KG1 (cell line): ENCODE measurements around the gene DVL3.

Experiments used
- DNase-seq: peaks from one replicate; lab custom pipeline; 2025; lab: John Stamatoyannopoulos, UW

DVL3 gene

DNA sequence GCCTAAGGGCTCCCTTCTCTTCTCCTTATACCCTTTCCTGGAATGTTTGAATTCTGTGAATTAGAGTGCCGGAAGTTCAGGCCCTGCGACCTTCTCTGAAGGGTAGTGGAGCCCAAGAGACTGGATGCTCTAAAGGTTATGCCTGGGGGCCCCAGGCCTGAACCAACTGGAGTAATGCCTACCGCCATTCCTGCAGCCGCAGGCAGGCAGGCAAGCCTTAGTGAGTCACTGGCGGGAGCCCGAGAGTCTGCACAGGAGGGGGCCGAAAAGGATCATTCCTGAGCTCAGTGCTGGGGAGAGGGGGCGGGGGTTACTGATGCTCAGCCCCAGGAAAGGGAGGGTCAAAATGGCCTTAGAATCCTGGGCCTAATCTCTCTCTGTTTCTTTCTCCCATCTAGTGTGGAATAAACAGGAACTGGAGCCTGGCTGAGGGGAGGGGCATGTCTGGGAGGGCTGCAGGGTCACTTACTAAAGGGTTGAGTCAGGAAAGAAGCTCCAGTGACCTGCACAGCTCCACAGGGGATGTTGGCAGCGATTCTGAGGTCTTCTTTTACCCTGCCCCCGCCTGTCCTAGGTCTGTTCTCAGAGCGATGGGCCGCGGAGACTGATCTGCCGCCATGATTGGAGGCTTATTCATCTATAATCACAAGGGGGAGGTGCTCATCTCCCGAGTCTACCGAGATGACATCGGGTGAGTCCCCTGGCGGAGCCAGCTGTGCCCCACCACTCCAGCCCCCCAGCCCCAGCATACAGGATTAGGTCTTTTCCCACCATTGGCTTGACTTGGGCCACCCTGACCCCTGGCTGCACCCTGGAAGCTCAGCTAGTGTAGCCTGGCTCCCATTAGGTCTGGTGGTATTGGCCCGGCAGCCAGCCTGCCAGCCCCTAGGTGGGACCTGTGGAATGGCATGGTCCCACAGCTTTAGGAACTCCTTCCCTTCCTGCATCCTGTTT is 21.5 kb downstream of the DVL3 start:
- no peak for DNase-seq

- no peak for DNase-seq
These were observed 22.2 kb downstream of the DVL3 start for GRCh38 chr3:184177331-184177731.

DNA sequence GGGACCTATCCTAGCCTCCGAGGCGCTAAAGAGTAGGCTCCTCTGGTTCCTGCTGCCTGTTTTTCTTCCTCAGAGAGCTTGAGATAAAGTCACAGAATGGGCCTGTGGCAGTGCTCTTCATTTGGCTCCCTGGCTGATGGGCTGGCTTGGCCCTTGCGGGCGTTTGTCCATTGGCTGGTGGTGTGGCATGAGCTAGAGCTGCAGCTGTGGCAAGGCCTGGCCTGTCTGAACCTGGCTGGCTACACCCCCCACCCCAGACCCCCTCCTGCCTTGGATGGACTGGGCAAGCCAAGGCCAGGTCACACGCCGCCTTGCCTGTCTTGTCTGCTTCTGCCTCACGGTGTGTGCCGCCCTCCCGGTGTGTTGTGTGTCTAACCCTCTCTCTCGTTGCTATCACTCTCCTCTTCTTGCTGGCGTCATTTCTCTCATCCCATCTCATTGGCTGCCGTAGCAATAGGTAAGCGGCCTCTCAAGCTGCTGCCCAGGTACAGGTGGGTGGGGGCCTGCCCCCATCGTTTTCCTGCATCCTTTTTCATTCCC is 22.7 kb downstream of the DVL3 start:
- DNase-seq: no peak

GRCh38 chr3:184178521-184179138 is 23.5 kb downstream of the DVL3 start:
- no peak for DNase-seq

DNA sequence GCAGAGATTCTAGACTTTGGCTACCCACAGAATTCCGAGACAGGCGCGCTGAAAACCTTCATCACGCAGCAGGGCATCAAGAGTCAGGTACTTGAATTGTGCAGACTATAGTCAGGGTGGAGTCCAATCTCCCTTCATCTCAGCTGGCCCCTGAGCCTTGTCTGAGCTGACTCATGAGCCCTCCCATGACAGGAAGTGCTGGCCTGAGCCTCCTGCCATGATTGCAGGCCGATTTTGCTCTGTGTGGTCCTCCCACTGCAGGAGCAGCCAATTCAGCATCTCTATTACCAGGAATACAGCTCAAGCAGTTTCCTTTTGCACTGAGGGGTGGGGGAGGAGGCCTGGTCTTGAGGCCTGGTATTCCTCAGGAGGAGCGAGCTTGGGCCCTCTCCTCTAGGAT is 25.0 kb downstream of the DVL3 start:
- no peak for DNase-seq

- no peak for DNase-seq
These were observed 26.4 kb downstream of the DVL3 start for GRCh38 chr3:184181596-184181995.

DNA sequence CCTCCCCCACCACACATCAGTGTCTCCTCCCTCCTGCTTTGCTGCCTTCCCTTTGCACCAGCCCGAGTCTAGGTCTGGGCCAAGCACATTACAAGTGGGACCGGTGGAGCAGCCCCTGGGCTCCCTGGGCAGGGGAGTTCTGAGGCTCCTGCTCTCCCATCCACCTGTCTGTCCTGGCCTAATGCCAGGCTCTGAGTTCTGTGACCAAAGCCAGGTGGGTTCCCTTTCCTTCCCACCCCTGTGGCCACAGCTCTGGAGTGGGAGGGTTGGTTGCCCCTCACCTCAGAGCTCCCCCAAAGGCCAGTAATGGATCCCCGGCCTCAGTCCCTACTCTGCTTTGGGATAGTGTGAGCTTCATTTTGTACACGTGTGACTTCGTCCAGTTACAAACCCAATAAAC is 28.5 kb downstream of the DVL3 start:
- DNase-seq: no peak

- no peak for DNase-seq
These were observed 29.5 kb downstream of the DVL3 start for GRCh38 chr3:184184546-184185230.

- DNase-seq: peak; percentile 98
These were observed 30.4 kb downstream of the DVL3 start for GRCh38 chr3:184185461-184186183.

DNA sequence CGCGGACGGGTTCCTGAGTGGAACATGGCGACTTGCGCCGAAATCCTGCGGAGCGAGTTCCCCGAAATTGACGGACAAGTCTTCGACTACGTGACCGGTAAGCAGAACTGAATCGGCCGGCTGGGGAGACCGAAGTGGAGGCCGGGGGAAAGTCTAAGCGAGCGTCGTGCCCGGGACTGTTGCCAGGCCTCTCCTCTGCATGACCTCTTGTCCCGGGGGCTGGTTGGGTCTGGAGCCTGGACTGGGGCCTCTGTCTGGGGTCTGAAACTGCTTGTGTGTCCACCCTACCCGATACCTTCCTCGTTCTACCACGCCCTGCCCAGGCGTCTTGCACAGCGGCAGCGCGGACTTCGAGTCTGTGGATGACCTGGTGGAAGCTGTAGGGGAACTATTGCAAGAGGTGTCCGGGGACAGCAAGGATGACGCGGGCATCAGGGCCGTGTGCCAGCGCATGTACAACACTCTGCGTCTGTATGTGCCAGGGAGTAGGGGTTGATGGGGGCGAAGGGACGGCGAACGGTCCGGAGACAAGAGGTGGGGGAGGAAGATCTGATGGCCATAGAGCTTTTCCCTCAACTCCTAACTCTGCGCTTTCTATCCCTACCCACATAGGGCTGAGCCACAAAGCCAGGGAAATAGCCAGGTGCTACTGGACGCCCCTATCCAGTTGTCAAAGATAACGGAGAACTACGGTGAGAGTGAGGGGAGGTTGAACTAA is 31.2 kb downstream of the DVL3 start, which contains the start of gene ABCF3:
Gene ABCF3, plus strand, starts transcription at position 16 of the 718 bp plus-strand sequence. Its CDS starts 9 bp downstream, at position 25.
- DNase-seq: no peak

DNA sequence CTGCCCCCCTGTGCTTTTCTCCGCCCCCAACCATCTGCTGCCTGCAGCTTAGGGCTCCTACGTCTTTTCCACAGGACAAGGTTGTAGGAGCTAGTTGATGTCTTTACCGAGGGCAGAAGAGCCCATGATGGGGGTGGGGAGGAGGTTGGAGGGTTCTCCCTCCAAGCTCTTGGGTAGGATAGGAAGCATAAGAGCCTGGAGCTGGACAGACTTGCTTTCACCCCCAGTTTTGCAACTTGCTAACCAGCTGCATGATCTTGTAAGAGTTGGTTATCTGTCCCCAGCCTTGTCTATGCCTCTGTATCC is 31.7 kb downstream of the DVL3 start:
- DNase-seq: no peak

DNA sequence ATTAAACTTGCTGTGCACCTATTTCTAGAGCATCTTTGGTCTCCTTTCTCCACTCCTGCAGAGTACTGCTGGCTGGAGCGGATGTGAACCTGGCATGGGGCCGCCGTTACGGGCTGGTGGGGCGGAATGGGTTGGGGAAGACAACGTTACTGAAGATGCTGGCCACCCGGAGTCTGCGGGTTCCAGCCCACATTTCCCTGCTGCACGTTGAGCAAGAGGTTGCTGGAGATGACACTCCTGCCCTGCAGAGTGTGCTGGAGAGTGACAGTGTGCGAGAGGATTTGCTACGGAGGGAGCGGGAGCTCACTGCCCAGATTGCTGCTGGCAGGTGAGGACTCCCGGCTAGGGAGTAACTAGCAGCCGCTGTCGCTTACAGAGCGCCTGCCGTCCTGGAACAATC is 32.9 kb downstream of the DVL3 start:
- DNase-seq: no peak

DNA sequence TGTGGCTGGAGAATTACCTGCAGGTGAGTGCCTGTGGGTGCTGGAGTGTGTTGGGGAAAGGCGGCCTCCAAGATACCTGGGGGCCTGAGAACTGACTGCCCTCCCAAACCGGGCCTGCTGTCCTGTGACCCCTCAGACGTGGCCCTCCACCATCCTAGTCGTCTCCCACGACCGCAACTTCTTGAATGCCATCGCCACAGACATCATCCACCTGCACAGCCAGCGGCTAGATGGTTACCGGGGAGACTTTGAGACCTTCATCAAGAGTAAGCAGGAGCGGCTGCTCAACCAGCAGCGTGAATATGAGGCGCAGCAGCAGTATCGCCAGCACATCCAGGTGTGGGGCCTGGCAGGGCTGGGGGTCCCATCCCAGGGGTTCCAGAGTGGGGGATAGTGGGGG is 34.2 kb downstream of the DVL3 start:
- DNase-seq: no peak

- DNase-seq: no peak
These were observed 37.7 kb downstream of the DVL3 start for GRCh38 chr3:184192889-184193288.

- DNase-seq: no peak
These were observed 38.9 kb downstream of the DVL3 start for GRCh38 chr3:184193991-184194539.

GRCh38 chr3:184196536-184196935 is 41.4 kb downstream of the DVL3 start:
- no peak for DNase-seq

DNA sequence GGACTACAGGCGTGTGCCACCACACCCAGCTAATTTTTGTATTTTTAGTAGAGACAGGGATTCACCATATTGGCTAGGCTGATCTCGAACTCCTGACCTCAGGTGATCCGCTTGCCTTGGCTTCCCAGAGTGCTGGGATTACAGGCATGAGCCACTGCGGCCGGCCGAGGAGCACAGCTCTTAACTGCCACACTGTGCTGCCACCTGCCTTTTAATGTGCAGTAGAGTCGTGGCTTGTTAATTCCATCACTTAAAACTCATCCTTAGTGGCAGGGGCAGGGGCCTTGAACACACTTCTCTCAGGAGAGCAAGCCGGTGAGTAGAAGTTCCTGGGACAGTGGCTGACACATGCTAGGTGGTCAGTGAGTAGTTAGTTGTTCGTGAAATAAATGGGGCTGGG is 43.3 kb downstream of the DVL3 start:
- DNase-seq: no peak

DNA sequence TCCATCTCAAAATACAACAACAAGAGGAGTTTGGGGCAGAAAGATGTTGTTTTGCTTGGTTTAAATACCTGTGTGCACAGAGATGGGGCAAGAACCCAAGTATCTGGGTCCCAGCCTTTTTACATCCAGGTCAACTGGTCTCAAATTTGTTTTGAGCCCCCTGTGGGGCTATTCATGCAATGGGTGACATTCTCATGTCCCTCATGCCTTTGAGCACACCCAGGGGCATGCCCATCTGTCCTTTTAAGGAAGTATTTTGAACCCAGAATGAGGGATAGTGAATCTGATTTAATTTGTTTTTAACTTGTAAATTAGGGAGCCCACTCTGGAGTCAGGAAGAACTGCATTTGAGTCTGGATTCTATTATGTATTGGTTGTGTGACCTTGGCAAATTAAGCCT is 45.6 kb downstream of the DVL3 start:
- no peak for DNase-seq

- no peak for DNase-seq
These were observed 48.3 kb downstream of the DVL3 start for GRCh38 chr3:184203526-184203925.

GRCh38 chr3:184209146-184209923 is 54.2 kb downstream of the DVL3 start:
- DNase-seq: no peak
